H1 (cell line): ENCODE data around the gene SIGLEC15. TPM values are rescaled to one million over a fixed set of nuclear protein-coding genes. Genes with fewer than 3 reads are reported as not detected.
A peak's percentile ranks its signal among the peaks of the same experiment; 100 is the strongest.

Experiments used
- CTCF ChIA-PET: fragments of 300-600 bp; sonication (Branson Sonifier 250); formaldehyde crosslinking; loops from one replicate; lab custom pipeline; 2021; ENCODE audit not compliant: partially characterized antibody; lab: Charles Lee
- POLR2A ChIA-PET: fragments of 300-600 bp; sonication (Branson Sonifier 250); formaldehyde crosslinking; loops from one replicate; lab custom pipeline; 2021; ENCODE audit warnings: inconsistent platforms; ENCODE audit not compliant: partially characterized antibody; lab: Charles Lee
- DNase-seq, 2 experiments: peaks; one replicate each; pipeline versions ENCODE4 v3.0.0 to v3.0.0-alpha.2; 2010 to 2022; ENCODE audit warnings: low spot score in 2 of 2, low read depth in 1 of 2, mixed read lengths in 1 of 2
- FAIRE-seq: peaks from 2 replicates; lab custom pipeline; 2011; peaks lifted over from hg19 to GRCh38; lab: Jason Lieb, UNC
- H2AFZ ChIP-seq: 2 replicates; pipeline ENCODE4 v1.8.1; 2012; ENCODE audit warnings: low read length, inconsistent platforms
- H2AK5ac ChIP-seq: 2 replicates; pipeline ENCODE4 v1.6.1; 2013; ENCODE audit warnings: low read depth, low read length
- H2BK120ac ChIP-seq: replicated peaks from 2 replicates; pipeline ENCODE3; 2013; ENCODE audit warnings: low read depth, low read length, inconsistent platforms
- H2BK12ac ChIP-seq: 2 replicates; pipeline ENCODE4 v1.6.1; 2013; ENCODE audit warnings: low read depth, low read length
- H2BK15ac ChIP-seq: 2 replicates; pipeline ENCODE4 v1.6.1; 2013; ENCODE audit warnings: low read length
- H2BK20ac ChIP-seq: 2 replicates; pipeline ENCODE4 v1.6.1; 2013; ENCODE audit warnings: low read length
- H2BK5ac ChIP-seq: 2 replicates; pipeline ENCODE4 v1.6.1; 2013; ENCODE audit warnings: low read depth, low read length
- H3K14ac ChIP-seq: 2 replicates; pipeline ENCODE4 v1.6.1; 2013; ENCODE audit warnings: inconsistent platforms; ENCODE audit not compliant: insufficient read length
- H3K18ac ChIP-seq: 2 replicates; pipeline ENCODE4 v1.6.1; 2013; ENCODE audit warnings: low read length; ENCODE audit errors: extremely low read depth
- H3K23ac ChIP-seq: 2 replicates; pipeline ENCODE4 v1.6.1; 2013; ENCODE audit warnings: inconsistent platforms; ENCODE audit not compliant: insufficient read length
- H3K23me2 ChIP-seq: 2 replicates; pipeline ENCODE4 v1.6.1; 2013; ENCODE audit warnings: low read depth, low read length
- H3K27ac ChIP-seq: 2 replicates; pipeline ENCODE4 v1.6.1; 2011; ENCODE audit warnings: low read depth, low read length, inconsistent platforms
- H3K27me3 ChIP-seq, 4 experiments: replicated peaks in 1 of 4; 1 replicate in 1 of 4; 2 replicates in 3 of 4; pipeline versions ENCODE4 v1.6.1 to v1.8.1; 2011 to 2013; ENCODE audit warnings: low read length in 3 of 4, mild to moderate bottlenecking in 3 of 4, inconsistent platforms in 2 of 4, mixed read lengths in 2 of 4, moderate library complexity in 1 of 4; ENCODE audit not compliant: control insufficient read depth in 3 of 4, insufficient read depth in 3 of 4; ENCODE audit errors: extremely low read depth in 1 of 4
- H3K36me3 ChIP-seq, 4 experiments: 2 replicates each; pipeline versions ENCODE4 v1.6.1 to v1.8.1; 2011 to 2013; ENCODE audit warnings: mild to moderate bottlenecking in 4 of 4, low read length in 3 of 4, moderate library complexity in 2 of 4, control low read depth in 1 of 4, inconsistent platforms in 1 of 4; ENCODE audit not compliant: insufficient read depth in 4 of 4, control insufficient read depth in 2 of 4
- H3K4ac ChIP-seq: replicated peaks from 2 replicates; pipeline ENCODE3; 2013; ENCODE audit warnings: low read length, low read depth, mixed read lengths, inconsistent platforms; ENCODE audit not compliant: insufficient read length
- H3K4me1 ChIP-seq, 4 experiments: replicated peaks in 1 of 4; 1 replicate in 1 of 4; 2 replicates in 3 of 4; pipeline versions ENCODE4 v1.6.1 to v1.8.1; 2011 to 2013; ENCODE audit warnings: low read length in 3 of 4, inconsistent platforms in 2 of 4, mixed read lengths in 1 of 4; ENCODE audit not compliant: insufficient read depth in 4 of 4, control insufficient read depth in 3 of 4
- H3K4me2 ChIP-seq, 2 experiments: 2 replicates each; pipeline versions ENCODE4 v1.6.1 to v1.8.1; 2011 to 2013; ENCODE audit warnings: low read depth in 2 of 2, low read length in 2 of 2, control low read depth in 1 of 2, inconsistent platforms in 1 of 2, mild to moderate bottlenecking in 1 of 2; ENCODE audit not compliant: insufficient read depth in 1 of 2
- H3K4me3 ChIP-seq, 4 experiments: fragments of 200-600, 300-600 bp in 1 of 4; sonication (generic), shearing (Covaris generic), sonication (Bioruptor Twin) in 1 of 4; 2 replicates each; pipeline versions ENCODE4 v1.5.1 to v1.8.1; 2011 to 2016; ENCODE audit warnings: low read length in 4 of 4, low read depth in 3 of 4, control low read depth in 2 of 4, inconsistent platforms in 2 of 4, mild to moderate bottlenecking in 2 of 4, mixed read lengths in 1 of 4, moderate library complexity in 1 of 4; ENCODE audit not compliant: insufficient read depth in 2 of 4; ENCODE audit errors: extremely low read depth in 1 of 4
- H3K56ac ChIP-seq: replicated peaks from 2 replicates; pipeline ENCODE3; 2013; ENCODE audit warnings: low read depth, mild to moderate bottlenecking, mixed read lengths, low read length, inconsistent platforms; ENCODE audit not compliant: insufficient read length
- H3K79me1 ChIP-seq: 2 replicates; pipeline ENCODE4 v1.6.1; 2013; ENCODE audit warnings: low read depth, low read length, control low read depth
- H3K79me2 ChIP-seq, 2 experiments: 2 replicates each; pipeline versions ENCODE4 v1.6.1 to v1.8.1; 2012 to 2013; ENCODE audit warnings: low read length in 2 of 2, mild to moderate bottlenecking in 2 of 2, inconsistent platforms in 1 of 2; ENCODE audit not compliant: insufficient read depth in 2 of 2, control insufficient read depth in 1 of 2
- H3K9ac ChIP-seq, 4 experiments: replicated peaks in 1 of 4; 1 replicate in 1 of 4; 2 replicates in 3 of 4; pipeline versions ENCODE4 v1.6.1 to v1.8.1; 2011 to 2013; ENCODE audit warnings: low read depth in 3 of 4, low read length in 3 of 4, control low read depth in 2 of 4, mild to moderate bottlenecking in 2 of 4, moderate library complexity in 2 of 4, inconsistent platforms in 1 of 4; ENCODE audit errors: extremely low read depth in 1 of 4
- H3K9me3 ChIP-seq, 2 experiments: 2 replicates each; pipeline versions ENCODE4 v1.6.1 to v1.8.1; 2012 to 2013; ENCODE audit warnings: mild to moderate bottlenecking in 2 of 2, moderate library complexity in 2 of 2, control low read depth in 1 of 2, inconsistent platforms in 1 of 2, low read depth in 1 of 2, low read length in 1 of 2, mixed read lengths in 1 of 2; ENCODE audit not compliant: insufficient read depth in 2 of 2
- H4K20me1 ChIP-seq, 2 experiments: replicated peaks in 1 of 2; 2 replicates each; pipeline versions ENCODE3 to v1.8.1; 2011 to 2013; ENCODE audit warnings: inconsistent platforms in 2 of 2, low read length in 2 of 2, mild to moderate bottlenecking in 1 of 2; ENCODE audit not compliant: insufficient read depth in 2 of 2, control insufficient read depth in 1 of 2
- H4K5ac ChIP-seq: 2 replicates; pipeline ENCODE4 v1.6.1; 2013; ENCODE audit warnings: low read length, low read depth, mixed read lengths, inconsistent platforms; ENCODE audit not compliant: insufficient read length
- H4K8ac ChIP-seq: 2 replicates; pipeline ENCODE4 v1.8.0; 2013; ENCODE audit warnings: mild to moderate bottlenecking, moderate library complexity, low read length, inconsistent platforms; ENCODE audit not compliant: insufficient read depth; ENCODE audit errors: extremely low read depth
- H4K91ac ChIP-seq: replicated peaks from 2 replicates; pipeline ENCODE3; 2013; ENCODE audit warnings: low read length, mixed read lengths, inconsistent platforms; ENCODE audit not compliant: insufficient read length
- JUN ChIP-seq: IDR thresholded peaks from 2 replicates; pipeline ENCODE4 v1.6.1; 2011; ENCODE audit warnings: low read depth, mild to moderate bottlenecking, improper control_type of control experiment, low read length
- MAFK ChIP-seq: IDR thresholded peaks from 2 replicates; pipeline ENCODE4 v1.6.1; 2012; ENCODE audit warnings: low read depth, mild to moderate bottlenecking, improper control_type of control experiment, low read length
- POLR2A ChIP-seq, 2 experiments: IDR thresholded peaks; 1 replicate in 1 of 2; 2 replicates in 1 of 2; pipeline ENCODE4 v1.6.1; 2011; ENCODE audit warnings: low read depth in 2 of 2, low read length in 2 of 2, mild to moderate bottlenecking in 2 of 2; ENCODE audit errors: control extremely low read depth in 1 of 2
- WGBS, 2 experiments: shearing (Covaris generic) in 1 of 2; methylation state at CpG; one replicate each; pipeline versions ENCODE4 v1.1.6 to v1.1.7; 2013 to 2015; ENCODE audit warnings: low lambda C conversion rate in 2 of 2, mixed read lengths in 2 of 2, inconsistent platforms in 1 of 2, low coverage in 1 of 2, missing lambda C conversion rate in 1 of 2; ENCODE audit not compliant: insufficient replicate concordance in 2 of 2, insufficient coverage in 1 of 2, insufficient read length in 1 of 2; ENCODE audit errors: extremely low coverage in 1 of 2, missing lambda C conversion rate in 1 of 2; 5-methylcytosine and 5-hydroxymethylcytosine counted together
- polyA plus RNA-seq, 7 experiments: library from polyadenylated mRNA; depleted of rRNA in 3 of 7; stranded (reverse) in 5 of 7; unstranded in 2 of 7; fragments of >200 nt in 5 of 7; fragments of 200-250 nt in 2 of 7; gene quantifications; 1 replicate in 5 of 7; 2 replicates in 1 of 7; 4 replicates in 1 of 7; pipeline versions ENCODE4 v1.2.1 to v1.2.3, GENCODE V29; 2011 to 2013; ENCODE audit warnings: missing spikeins in 2 of 7, mixed read lengths in 2 of 7
- total RNA-seq: library from RNA; stranded (reverse); fragmentation: NEBNext Ultra II Directional; extraction: Animal tissue kit (Norgen Biotek cat#: 25700); gene quantifications from 2 replicates; pipeline ENCODE4 v1.2.1, GENCODE V29; 2021

The SIGLEC15 gene
- total and polyA plus RNA-seq, 2 of the 8 experiments (the other 6 are each of a cell fraction or from before 2014, with no cell fraction given): 0.20 to 0.37 TPM

- Histone ChIP-seq H4K91ac (no peak overlapping the region), H4K8ac (no peak overlapping the region), H3K4me2 (no peak overlapping the region), H3K18ac (no peak overlapping the region), H3K14ac (no peak overlapping the region), H4K20me1 (no peaks in the 10 kb centered on the region), H3K79me1 (no peaks in the 10 kb centered on the region), H2AK5ac (no peak overlapping the region), H3K27ac (no peak overlapping the region), H4K5ac (no peak overlapping the region), H3K4me1 (no peaks in the 10 kb centered on the region), H2BK5ac (no peak overlapping the region), H3K79me2 (no peaks in the 10 kb centered on the region), H2BK120ac (no peak overlapping the region), H3K36me3 (peaks cover 5 to 27% (median 17%) of the 10 kb centered on the region in 4 experiments; a peak in 7 of 8 replicates), H3K4me3 (no peak overlapping the region), H3K9ac (no peak overlapping the region), H3K23me2 (no peaks in the 10 kb centered on the region), H3K4ac (no peak overlapping the region), H2BK15ac (no peak overlapping the region), H3K9me3 (no peaks in the 10 kb centered on the region), H3K56ac (no peak overlapping the region), H3K27me3 (no peaks in the 10 kb centered on the region), H2BK20ac (no peak overlapping the region), H2BK12ac (no peak overlapping the region), H2AFZ (no peak overlapping the region), H3K23ac (no peak overlapping the region)
- peak; percentile 77 for TF ChIP-seq MAFK
- TF ChIP-seq JUN: no peak
- TF ChIP-seq POLR2A (IDR thresholded peaks at IDR 0.05; ENCODE audit: control extremely low read depth in 1 of 2, low read depth in 2 of 2, low read length in 2 of 2): no peak
- FAIRE-seq (no peak), DNase-seq (no peak)
- CTCF ChIA-PET: interaction anchor here (0.6 to 3.3 kb wide), 4 partner anchors 23 to 134 kb away, joined by 3 to 17 read pairs (median 6); partner anchors contain the start of gene SLC14A1
- POLR2A ChIA-PET: no interaction called here
- WGBS, 2 experiments: 97% methylated on average over 4 of the region's 4 CpGs; no CpG with 5 or more reads in 1 of the 2 experiments
These were observed 31.1 kb downstream of the SIGLEC15 start for GRCh38 chr18:45856531-45856930.
